ENCODE results near the gene SPDYE4.

The SPDYE4 gene

GRCh38 chr17:8719291-8720246 is 38.8 kb downstream of the SPDYE4 start:
- Histone ChIP-seq H3K27me3 (ENCODE audit: control insufficient read depth, insufficient read depth, low read length) (peaks cover 3% of the 10 kb centered on the region), H3K36me3 (ENCODE audit: insufficient read depth, low read length) (no peaks in the 10 kb centered on the region), H3K4me3 (ENCODE audit: low read length) (no peak overlapping the region), H3K9me3 (replicated peaks; ENCODE audit: low read length) (no peaks in the 10 kb centered on the region), H3K4me2 (ENCODE audit: low read length) (no peak overlapping the region), H3K4me1 (ENCODE audit: control insufficient read depth, insufficient read depth, low read length) (no peaks in the 10 kb centered on the region), H3K9ac (ENCODE audit: low read depth, low read length) (no peak overlapping the region)

DNA sequence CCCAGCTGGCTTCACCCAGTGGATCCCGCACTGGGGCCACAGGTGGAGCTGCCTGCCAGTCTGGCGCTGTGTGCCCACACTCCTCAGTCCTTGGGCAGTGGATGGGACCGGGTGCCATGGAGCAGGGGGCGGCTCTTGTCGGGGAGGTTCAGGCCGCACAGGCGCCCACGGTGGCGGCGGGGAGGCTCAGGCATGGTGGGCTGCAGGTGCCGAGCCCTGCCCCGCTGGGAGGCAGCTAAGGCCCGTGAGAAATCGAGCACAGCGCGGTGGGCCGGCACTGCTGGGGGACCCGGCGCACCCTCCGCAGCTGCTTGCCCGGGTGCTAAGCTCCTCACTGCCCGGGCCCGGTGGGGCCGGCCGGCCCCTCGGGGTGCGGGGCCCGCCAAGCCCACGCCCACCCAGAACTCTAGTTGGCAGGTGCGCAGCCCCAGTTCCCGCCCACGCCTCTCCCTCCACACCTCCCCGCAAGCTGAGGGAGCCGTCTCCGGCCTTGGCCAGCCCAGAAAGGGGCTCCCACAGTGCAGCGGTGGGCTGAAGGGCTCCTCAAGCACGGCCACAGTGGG is 40.3 kb downstream of the SPDYE4 start:
- Histone ChIP-seq H3K4me3 (ENCODE audit: low read length) (no peak overlapping the region), H3K27me3 (ENCODE audit: control insufficient read depth, insufficient read depth, low read length) (peaks cover 3% of the 10 kb centered on the region), H3K4me1 (ENCODE audit: control insufficient read depth, insufficient read depth, low read length) (no peaks in the 10 kb centered on the region), H3K36me3 (ENCODE audit: insufficient read depth, low read length) (no peaks in the 10 kb centered on the region), H3K9me3 (replicated peaks; ENCODE audit: low read length) (no peaks in the 10 kb centered on the region), H3K9ac (ENCODE audit: low read depth, low read length) (no peak overlapping the region), H3K4me2 (ENCODE audit: low read length) (no peak overlapping the region)

GRCh38 chr17:8713878-8714277 is 44.5 kb downstream of the SPDYE4 start:
- no peaks in the 10 kb centered on the region for H3K9me3 ChIP-seq (replicated peaks; ENCODE audit: low read length)
- H3K36me3 ChIP-seq (ENCODE audit: insufficient read depth, low read length), result no peaks in the 10 kb centered on the region
- no peaks in the 10 kb centered on the region for H3K4me1 ChIP-seq (ENCODE audit: control insufficient read depth, insufficient read depth, low read length)
- H3K27me3 ChIP-seq (ENCODE audit: control insufficient read depth, insufficient read depth, low read length), result peaks cover 4% of the 10 kb centered on the region
- H3K4me3 ChIP-seq (ENCODE audit: low read length), result no peak overlapping the region
- H3K9ac ChIP-seq (ENCODE audit: low read depth, low read length), result no peak overlapping the region
- H3K4me2 ChIP-seq (ENCODE audit: low read length), result no peak overlapping the region

DNA sequence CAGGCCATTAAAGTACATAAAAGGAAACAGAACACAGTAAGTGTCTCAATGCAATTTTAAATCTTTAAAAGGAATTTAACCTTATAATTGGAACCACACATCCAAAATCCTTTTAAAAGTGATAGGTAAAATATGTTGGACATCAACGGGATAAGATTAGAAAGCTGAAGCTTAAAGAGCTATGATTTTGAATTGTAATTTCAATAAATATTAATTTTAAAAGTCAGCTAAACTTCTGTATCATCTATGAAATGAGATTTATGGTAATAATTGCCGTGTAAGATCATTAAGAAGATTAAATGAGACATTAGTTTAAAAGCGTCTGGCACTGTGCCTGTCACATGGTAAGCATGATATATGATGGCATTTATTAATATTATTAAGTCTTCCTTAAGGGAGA is 45.0 kb downstream of the SPDYE4 start:
- no peak overlapping the region for H3K4me2 ChIP-seq (ENCODE audit: low read length)
- no peaks in the 10 kb centered on the region for H3K4me1 ChIP-seq (ENCODE audit: control insufficient read depth, insufficient read depth, low read length)
- no peaks in the 10 kb centered on the region for H3K36me3 ChIP-seq (ENCODE audit: insufficient read depth, low read length)
- peaks cover 4% of the 10 kb centered on the region for H3K27me3 ChIP-seq (ENCODE audit: control insufficient read depth, insufficient read depth, low read length)
- no peak overlapping the region for H3K9ac ChIP-seq (ENCODE audit: low read depth, low read length)
- no peaks in the 10 kb centered on the region for H3K9me3 ChIP-seq (replicated peaks; ENCODE audit: low read length)
- no peak overlapping the region for H3K4me3 ChIP-seq (ENCODE audit: low read length)

DNA sequence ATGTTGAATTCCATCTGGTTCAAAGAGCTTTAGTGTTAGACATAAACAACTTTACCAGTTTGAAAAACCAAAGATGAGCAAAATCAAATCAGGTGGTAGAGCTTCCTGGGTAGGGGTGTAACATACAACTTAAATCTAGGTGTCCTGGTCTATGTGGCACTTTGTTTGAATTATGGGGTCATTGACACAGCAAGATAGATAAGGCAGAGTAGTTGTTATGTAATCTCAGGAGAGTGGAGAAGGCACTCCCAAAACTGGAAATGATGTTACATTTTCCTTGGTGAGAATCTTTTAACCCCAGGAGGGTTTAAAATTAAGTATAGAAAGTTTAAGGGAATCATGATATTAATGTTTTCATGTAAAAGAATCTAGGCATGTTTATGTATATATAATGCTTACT is 45.6 kb downstream of the SPDYE4 start:
- Histone ChIP-seq H3K9ac (ENCODE audit: low read depth, low read length) (no peak overlapping the region), H3K4me3 (ENCODE audit: low read length) (no peak overlapping the region), H3K36me3 (ENCODE audit: insufficient read depth, low read length) (no peaks in the 10 kb centered on the region), H3K9me3 (replicated peaks; ENCODE audit: low read length) (no peaks in the 10 kb centered on the region), H3K4me2 (ENCODE audit: low read length) (no peak overlapping the region), H3K27me3 (ENCODE audit: control insufficient read depth, insufficient read depth, low read length) (peaks cover 4% of the 10 kb centered on the region), H3K4me1 (ENCODE audit: control insufficient read depth, insufficient read depth, low read length) (no peaks in the 10 kb centered on the region)

GRCh38 chr17:8711291-8711690 is 47.1 kb downstream of the SPDYE4 start:
- H3K4me3 ChIP-seq (ENCODE audit: low read length), result no peak overlapping the region
- H3K4me2 ChIP-seq (ENCODE audit: low read length), result no peak overlapping the region
- H3K9me3 ChIP-seq (replicated peaks; ENCODE audit: low read length), result no peaks in the 10 kb centered on the region
- H3K27me3 ChIP-seq (ENCODE audit: control insufficient read depth, insufficient read depth, low read length), result peaks cover 6% of the 10 kb centered on the region
- H3K36me3 ChIP-seq (ENCODE audit: insufficient read depth, low read length), result no peaks in the 10 kb centered on the region
- H3K4me1 ChIP-seq (ENCODE audit: control insufficient read depth, insufficient read depth, low read length), result no peaks in the 10 kb centered on the region
- H3K9ac ChIP-seq (ENCODE audit: low read depth, low read length), result no peak overlapping the region

DNA sequence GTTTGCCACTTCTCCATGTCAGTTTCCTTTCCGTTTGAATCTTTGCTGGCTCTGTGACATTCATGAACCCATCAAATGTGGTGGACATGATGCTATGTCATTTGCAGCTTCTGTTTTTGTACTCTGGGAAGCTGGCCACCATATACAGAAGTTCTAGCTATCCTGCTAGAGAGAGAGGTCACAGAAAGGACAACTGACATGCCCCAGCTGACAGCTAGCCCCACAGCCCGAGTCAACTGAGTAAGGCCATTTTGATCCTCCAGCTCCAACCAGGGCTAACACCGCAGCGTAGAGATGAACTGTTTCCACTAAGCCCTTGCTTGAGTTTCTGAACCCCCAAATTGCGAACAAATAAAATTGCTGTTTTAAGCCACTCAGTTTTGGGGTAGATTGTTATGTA is 47.5 kb downstream of the SPDYE4 start:
- Histone ChIP-seq H3K9ac (ENCODE audit: low read depth, low read length) (no peak overlapping the region), H3K9me3 (replicated peaks; ENCODE audit: low read length) (no peaks in the 10 kb centered on the region), H3K4me3 (ENCODE audit: low read length) (no peak overlapping the region)

GRCh38 chr17:8709006-8709405 is 49.3 kb downstream of the SPDYE4 start:
- Histone ChIP-seq H3K27me3 (ENCODE audit: control insufficient read depth, insufficient read depth, low read length) (peaks cover 6% of the 10 kb centered on the region), H3K4me1 (ENCODE audit: control insufficient read depth, insufficient read depth, low read length) (no peaks in the 10 kb centered on the region), H3K9me3 (replicated peaks; ENCODE audit: low read length) (no peaks in the 10 kb centered on the region), H3K4me3 (ENCODE audit: low read length) (no peak overlapping the region), H3K36me3 (ENCODE audit: insufficient read depth, low read length) (no peaks in the 10 kb centered on the region), H3K4me2 (ENCODE audit: low read length) (no peak overlapping the region), H3K9ac (ENCODE audit: low read depth, low read length) (no peak overlapping the region)

More for the DNA sequence above, 47.5 kb downstream of the SPDYE4 start:
- H3K27me3 ChIP-seq (ENCODE audit: control insufficient read depth, insufficient read depth, low read length), result peaks cover 6% of the 10 kb centered on the region
- no peaks in the 10 kb centered on the region for H3K4me1 ChIP-seq (ENCODE audit: control insufficient read depth, insufficient read depth, low read length)
- H3K36me3 ChIP-seq (ENCODE audit: insufficient read depth, low read length), result no peaks in the 10 kb centered on the region
- H3K4me2 ChIP-seq (ENCODE audit: low read length), result no peak overlapping the region

DNA sequence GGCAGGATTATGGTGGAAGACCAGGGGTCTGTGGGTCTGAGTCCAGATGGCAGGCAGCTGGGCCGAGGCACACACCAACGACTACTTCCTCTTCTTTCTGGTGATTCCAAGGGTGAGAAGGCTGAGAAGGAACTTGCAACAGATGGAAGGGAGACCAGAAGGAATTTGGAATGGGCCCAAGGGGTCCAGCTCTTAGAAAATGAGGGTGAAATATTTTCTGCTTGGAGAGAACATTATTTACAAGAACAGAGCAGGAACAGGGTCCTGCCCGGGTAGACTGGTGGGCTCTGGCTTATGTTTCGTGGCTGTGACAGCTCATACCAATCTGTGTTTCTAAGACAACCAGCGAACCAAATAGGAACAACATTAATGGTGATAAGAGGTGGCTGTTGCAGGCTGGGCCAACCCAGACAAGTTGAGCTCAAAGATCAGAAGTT is 50.3 kb downstream of the SPDYE4 start:
- H3K36me3 ChIP-seq (ENCODE audit: insufficient read depth, low read length), result no peaks in the 10 kb centered on the region
- H3K9ac ChIP-seq (ENCODE audit: low read depth, low read length), result no peak overlapping the region
- H3K27me3 ChIP-seq (ENCODE audit: control insufficient read depth, insufficient read depth, low read length), result peaks cover 6% of the 10 kb centered on the region
- no peak overlapping the region for H3K4me2 ChIP-seq (ENCODE audit: low read length)
- no peaks in the 10 kb centered on the region for H3K9me3 ChIP-seq (replicated peaks; ENCODE audit: low read length)
- H3K4me1 ChIP-seq (ENCODE audit: control insufficient read depth, insufficient read depth, low read length), result no peaks in the 10 kb centered on the region
- H3K4me3 ChIP-seq (ENCODE audit: low read length), result no peak overlapping the region

- Histone ChIP-seq H3K9ac (ENCODE audit: low read depth, low read length) (no peak overlapping the region), H3K4me1 (ENCODE audit: control insufficient read depth, insufficient read depth, low read length) (no peaks in the 10 kb centered on the region)
Measured at GRCh38 chr17:8707332-8708024, 50.9 kb downstream of the SPDYE4 start.

GRCh38 chr17:8706431-8706830 is 51.9 kb downstream of the SPDYE4 start:
- Histone ChIP-seq H3K9ac (ENCODE audit: low read depth, low read length) (no peak overlapping the region), H3K4me2 (ENCODE audit: low read length) (no peak overlapping the region), H3K4me3 (ENCODE audit: low read length) (no peak overlapping the region), H3K4me1 (ENCODE audit: control insufficient read depth, insufficient read depth, low read length) (no peaks in the 10 kb centered on the region), H3K9me3 (replicated peaks; ENCODE audit: low read length) (no peaks in the 10 kb centered on the region), H3K27me3 (ENCODE audit: control insufficient read depth, insufficient read depth, low read length) (peaks cover 11% of the 10 kb centered on the region), H3K36me3 (ENCODE audit: insufficient read depth, low read length) (no peaks in the 10 kb centered on the region)

More at GRCh38 chr17:8707332-8708024, 50.9 kb downstream of the SPDYE4 start:
- H3K36me3 ChIP-seq (ENCODE audit: insufficient read depth, low read length), result no peaks in the 10 kb centered on the region
- H3K9me3 ChIP-seq (replicated peaks; ENCODE audit: low read length), result no peaks in the 10 kb centered on the region
- H3K4me3 ChIP-seq (ENCODE audit: low read length), result no peak overlapping the region
- H3K4me2 ChIP-seq (ENCODE audit: low read length), result no peak overlapping the region
- peaks cover 6% of the 10 kb centered on the region for H3K27me3 ChIP-seq (ENCODE audit: control insufficient read depth, insufficient read depth, low read length)

Measured in skeletal muscle satellite cell (primary cell).